Loucy (cell line): ENCODE measurements around the gene SGF29.
A peak's percentile ranks its signal among the peaks of the same experiment; 100 is the strongest.
"Not testable (repeated sequence)": the region's sequence is repeated elsewhere in the genome, so short reads cannot be mapped to it uniquely, and the experiment has no call there.

Source experiments
- CTCF ChIP-seq: fragments of 200-600 bp; sonication (generic); conservative IDR thresholded peaks from 2 replicates; pipeline ENCODE4 v1.5.1; 2014; ENCODE audit warnings: mild to moderate bottlenecking, antibody characterized with exemption, low read length
- EZH2phosphoT487 ChIP-seq: fragments of 200-600 bp; IDR thresholded peaks from 2 replicates; pipeline ENCODE4 v1.6.1; 2018; ENCODE audit warnings: antibody characterized with exemption, mild to moderate bottlenecking, moderate library complexity, borderline replicate concordance

- peak; percentile 46 for TF ChIP-seq CTCF
- TF ChIP-seq EZH2phosphoT487 = not testable (repeated sequence)
Observed at GRCh38 chr16:28615486-28616223, 61.9 kb downstream of the SGF29 start.
